HG02938 (cell line): ENCODE results near the gene DSCAML1.

ENCODE experiments used
- ATAC-seq: cut with Tn5 transposase; IDR thresholded peaks from one replicate; pipeline ENCODE4 v1.9.1; 2021; ENCODE audit warnings: mild to moderate bottlenecking, moderate library complexity; ENCODE audit not compliant: unreplicated experiment

Gene DSCAML1, protein sequence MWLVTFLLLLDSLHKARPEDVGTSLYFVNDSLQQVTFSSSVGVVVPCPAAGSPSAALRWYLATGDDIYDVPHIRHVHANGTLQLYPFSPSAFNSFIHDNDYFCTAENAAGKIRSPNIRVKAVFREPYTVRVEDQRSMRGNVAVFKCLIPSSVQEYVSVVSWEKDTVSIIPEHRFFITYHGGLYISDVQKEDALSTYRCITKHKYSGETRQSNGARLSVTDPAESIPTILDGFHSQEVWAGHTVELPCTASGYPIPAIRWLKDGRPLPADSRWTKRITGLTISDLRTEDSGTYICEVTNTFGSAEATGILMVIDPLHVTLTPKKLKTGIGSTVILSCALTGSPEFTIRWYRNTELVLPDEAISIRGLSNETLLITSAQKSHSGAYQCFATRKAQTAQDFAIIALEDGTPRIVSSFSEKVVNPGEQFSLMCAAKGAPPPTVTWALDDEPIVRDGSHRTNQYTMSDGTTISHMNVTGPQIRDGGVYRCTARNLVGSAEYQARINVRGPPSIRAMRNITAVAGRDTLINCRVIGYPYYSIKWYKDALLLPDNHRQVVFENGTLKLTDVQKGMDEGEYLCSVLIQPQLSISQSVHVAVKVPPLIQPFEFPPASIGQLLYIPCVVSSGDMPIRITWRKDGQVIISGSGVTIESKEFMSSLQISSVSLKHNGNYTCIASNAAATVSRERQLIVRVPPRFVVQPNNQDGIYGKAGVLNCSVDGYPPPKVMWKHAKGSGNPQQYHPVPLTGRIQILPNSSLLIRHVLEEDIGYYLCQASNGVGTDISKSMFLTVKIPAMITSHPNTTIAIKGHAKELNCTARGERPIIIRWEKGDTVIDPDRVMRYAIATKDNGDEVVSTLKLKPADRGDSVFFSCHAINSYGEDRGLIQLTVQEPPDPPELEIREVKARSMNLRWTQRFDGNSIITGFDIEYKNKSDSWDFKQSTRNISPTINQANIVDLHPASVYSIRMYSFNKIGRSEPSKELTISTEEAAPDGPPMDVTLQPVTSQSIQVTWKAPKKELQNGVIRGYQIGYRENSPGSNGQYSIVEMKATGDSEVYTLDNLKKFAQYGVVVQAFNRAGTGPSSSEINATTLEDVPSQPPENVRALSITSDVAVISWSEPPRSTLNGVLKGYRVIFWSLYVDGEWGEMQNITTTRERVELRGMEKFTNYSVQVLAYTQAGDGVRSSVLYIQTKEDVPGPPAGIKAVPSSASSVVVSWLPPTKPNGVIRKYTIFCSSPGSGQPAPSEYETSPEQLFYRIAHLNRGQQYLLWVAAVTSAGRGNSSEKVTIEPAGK (N-terminal part only)

DNA sequence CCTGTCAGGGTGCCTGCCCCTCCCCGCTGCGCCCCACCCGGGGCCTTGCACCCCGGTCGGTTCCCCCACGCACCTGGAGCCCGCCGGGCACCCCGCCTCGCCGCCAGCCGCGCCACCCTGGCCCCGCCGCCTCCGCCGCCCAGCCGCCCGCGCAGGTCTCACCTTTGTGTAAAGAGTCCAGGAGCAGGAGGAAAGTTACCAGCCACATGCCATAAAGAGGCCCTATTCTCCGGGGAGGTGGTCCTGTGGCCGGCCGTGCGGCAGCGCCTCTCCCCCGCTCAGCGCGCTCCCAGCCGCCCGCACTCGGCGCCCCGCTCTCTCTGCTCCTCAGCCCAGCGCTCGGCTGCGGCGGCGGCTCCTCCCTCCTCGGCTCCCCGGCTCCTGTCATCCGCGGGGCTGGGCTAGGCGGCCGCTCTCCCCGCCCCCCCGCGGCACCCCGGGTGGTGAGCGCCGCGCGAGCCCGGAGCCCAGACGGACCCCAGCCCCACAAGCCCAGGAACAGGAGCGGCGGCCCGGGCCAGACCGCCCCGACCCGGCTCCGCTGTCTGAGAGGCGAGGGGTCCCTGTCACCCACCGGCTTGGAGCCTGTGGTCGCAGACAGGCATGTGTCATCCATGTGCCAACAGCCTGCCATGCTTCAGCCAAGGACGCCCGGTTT is at the start of gene DSCAML1:
Gene DSCAML1 (minus strand): TSS at position 345 of the 658 bp plus-strand sequence. CDS start 137 bp downstream, at position 208.
- ATAC-seq = no peak

DNA sequence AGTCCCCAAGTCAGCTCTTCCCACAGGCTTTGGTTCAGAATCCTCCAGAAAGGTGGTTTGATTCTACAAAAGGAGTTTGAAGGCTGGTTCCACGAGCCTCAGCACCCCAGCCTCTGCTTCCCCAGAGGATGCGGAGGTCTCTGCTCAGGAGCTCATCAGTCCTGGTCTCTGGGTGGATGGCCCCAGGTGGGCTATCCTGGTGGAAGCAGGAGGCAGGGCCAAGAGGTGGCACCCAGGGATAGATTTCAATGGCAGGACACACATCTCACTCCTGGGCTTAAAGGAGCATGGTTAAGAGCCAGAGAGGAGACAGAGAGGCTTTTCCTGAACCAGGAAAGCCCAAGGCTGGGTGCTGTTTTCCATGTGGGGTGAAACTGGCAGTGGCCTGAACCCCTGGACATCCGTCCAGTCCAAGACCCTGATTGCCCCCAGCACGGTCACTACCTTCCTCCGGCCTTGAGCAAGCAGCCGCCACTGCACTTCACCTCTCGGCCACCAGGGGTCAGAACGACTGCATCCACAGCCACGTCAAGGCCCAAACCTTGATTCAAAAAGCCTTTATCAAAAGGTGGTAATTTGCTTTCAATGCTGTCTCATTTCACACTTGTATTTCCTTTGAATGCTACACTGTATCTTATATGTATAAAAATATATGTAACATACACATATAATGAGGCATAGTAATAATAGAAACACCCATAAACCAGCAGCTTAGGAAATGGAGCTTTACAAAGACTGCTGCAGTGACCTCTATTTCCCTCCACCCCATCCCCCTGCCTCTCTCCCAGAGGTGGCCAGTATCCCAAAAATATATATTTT is 46.9 kb upstream of the DSCAML1 start:
- no peak for ATAC-seq

DNA sequence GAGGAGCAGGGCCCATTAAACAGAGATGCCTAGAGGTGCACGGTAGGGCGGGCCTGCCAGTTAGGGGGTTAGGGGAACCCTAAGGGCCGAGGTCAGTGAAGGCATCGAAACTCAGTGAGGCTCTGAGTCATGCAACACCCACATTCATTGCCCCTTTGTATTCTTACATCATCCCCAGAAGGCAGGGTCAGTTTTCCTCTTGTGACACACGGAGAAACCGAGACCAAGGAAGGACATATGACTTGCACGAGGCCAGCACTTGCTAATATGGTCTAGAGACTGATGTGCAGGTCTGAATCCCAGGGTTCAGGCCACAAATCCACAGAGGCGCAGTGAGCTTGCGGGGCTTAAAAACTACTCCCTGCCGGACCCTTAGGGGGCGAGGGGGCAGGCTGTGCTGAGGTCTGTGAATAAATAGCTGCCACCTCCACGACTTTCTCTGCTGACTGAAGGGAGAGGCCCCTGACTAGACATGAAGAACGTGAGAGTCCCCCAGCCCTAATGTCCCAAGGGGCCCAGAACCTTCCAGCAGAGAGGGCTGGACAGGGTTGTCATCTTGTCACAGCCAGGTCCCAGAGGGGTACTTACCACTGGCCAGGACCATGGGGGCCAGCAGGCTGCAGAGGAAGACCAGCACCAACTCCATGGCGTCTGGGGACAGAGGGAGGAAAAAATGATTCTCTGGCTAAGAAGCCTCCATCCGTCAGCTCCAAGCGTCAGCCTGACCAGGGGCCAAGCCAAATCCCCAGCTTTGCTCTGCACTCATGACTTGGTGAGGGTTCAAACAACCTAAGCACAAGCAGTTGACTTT is 45.3 kb upstream of the DSCAML1 start:
- ATAC-seq = no peak

DNA sequence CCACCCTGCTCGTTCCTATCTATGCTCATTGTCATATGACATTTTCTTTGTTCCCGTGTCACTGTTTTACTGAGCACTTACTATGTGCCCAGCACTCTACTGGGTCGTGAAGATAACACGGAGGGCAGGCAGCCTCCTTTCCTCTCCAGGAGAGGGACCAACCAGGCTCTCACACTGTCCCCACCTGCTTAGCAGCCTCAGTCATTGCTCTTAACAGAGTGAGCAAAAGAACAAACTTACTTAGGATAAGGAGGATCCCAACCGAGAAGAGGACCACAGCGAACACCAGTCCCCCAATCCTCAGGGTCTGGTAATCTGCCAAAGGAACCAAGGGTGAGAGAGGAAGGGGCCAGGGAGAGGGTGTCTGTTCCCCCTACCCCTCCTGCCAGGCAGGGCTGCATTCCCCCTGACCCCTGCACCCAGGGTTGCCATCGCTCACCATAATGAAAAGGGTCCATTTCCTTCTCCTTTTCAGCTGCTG is 44.6 kb upstream of the DSCAML1 start:
- no peak for ATAC-seq

DNA sequence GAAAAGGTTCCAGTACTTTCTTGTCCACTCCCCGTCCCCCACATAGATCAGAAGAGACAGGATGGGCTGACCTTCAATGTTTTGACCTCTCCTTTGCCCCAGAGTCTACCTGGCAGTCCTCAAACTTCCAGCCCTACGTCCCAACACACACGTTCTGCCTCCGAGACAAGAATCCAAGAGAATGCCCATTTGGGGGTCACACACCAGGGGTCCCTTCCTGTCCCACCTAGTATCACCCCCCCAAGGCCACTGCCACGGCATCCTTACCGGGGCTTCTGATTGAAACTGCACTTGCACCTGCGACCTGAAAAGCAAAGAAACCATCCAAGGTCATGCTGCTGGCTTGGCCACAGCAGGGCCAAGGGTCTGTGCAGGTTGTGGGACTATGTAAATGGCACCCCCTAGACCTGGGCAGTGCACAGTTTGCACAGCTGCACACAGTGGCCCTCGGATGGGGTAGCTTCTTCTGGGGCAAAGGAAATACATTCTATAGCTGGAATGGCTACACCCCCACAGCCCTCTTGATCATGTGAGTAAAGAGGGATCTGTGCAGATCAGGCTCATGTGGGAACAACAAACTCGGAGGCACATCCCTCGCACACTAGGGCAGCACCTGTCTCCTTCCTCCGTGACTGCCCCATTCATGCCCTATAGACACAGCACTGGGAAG is 44.0 kb upstream of the DSCAML1 start:
- no peak for ATAC-seq

DNA sequence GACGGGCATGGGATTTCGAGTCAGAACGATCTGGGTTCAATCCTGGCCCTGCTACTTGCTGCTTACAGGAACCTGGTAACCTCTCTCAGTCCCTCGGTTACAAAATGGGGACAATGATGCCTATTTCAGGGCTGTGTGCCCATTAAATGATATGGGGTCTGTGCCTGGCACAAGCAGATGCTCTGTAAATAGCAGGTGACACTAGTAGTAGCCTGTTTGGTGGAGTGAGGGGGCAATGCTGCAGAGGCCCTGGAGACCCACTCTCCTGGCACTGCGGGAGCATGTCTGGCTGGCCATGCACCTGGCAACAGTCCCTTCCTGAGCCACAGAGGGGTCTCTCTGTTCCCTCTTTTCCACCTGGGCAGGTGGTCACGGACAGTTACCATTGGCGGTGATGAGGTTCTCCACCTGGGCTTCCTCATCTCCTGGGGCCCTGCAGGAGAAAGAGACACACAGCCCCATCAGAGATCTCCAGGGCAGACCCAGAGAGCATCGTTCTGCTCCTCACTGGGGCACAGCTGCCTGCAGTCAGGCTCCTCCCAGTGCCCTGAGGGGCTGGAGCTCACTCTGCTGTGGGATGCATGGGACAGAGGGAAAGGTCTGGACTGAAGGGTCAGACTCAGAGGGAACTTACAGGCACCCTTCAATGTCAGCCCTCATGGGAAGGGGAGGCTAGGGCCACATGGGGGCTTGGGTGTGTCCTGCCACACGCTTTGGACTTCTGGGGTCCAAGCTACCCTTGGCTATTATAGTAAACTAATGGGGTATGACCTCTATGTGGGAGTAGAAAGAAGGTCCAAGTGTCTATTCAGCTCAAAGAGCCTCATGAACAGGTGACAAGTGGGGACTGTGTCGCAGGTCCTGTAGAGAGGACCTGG is 43.2 kb upstream of the DSCAML1 start:
- ATAC-seq = no peak

DNA sequence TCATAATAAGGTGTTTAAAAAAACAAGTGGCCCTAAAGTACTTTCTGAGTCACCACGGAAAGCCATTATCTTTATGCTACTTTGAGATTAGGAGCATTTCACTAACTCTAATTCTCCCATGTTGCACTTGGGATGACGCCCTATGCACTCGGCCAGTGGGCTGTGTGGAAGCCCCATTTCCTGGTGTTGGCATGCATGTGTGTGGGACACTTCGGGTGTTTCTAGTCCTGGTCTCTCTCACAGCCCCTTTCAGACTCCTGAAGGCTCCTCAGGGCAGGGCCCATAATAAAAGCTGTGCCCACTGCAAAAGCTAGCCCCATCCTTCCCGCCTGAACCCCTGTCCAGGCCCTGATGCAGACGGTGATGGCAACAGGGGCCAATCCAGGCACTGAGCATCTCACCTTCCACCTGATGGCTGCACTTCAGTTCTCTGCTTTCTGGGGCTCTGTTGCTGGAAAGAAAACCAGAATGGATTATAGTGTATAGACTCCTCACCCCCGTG is 42.4 kb upstream of the DSCAML1 start:
- no peak for ATAC-seq

DNA sequence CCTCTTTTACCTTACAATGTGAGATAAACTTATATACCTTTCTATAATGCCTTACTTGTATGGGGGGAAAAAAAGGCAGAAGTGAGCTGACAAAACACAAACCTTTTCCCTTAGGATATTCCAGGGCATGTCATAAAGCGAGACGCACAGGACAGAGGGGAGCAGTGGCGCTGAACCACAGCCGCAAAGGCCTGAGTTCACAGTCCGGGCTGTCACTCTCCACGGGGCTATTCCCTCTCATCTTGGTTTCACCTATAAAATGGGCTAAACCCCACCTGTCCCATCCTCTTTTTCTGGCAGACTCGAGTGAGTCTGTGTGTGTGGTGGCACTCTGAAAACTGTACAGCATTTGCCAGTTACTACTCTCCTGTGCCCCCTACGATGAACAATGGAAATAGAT is 41.9 kb upstream of the DSCAML1 start:
- ATAC-seq = no peak

DNA sequence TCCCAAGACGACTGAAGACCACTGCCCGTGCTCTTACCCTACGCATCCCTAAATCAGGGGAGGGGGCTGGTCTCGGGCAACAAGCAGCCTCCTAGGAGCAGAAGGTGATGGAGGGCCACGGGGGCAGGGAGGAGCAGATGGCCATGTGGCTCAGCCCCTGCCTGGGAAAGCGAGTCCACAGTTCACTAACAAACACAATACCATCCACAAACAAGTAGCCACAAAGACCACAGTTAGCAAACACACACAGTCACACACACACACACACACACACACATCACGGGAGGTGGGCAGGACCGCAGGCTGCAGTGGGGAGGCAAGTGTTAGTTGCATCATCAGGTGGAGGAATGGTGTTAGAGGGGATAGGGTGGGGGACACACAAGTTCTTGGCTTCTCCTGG is 40.8 kb upstream of the DSCAML1 start:
- ATAC-seq = no peak

DNA sequence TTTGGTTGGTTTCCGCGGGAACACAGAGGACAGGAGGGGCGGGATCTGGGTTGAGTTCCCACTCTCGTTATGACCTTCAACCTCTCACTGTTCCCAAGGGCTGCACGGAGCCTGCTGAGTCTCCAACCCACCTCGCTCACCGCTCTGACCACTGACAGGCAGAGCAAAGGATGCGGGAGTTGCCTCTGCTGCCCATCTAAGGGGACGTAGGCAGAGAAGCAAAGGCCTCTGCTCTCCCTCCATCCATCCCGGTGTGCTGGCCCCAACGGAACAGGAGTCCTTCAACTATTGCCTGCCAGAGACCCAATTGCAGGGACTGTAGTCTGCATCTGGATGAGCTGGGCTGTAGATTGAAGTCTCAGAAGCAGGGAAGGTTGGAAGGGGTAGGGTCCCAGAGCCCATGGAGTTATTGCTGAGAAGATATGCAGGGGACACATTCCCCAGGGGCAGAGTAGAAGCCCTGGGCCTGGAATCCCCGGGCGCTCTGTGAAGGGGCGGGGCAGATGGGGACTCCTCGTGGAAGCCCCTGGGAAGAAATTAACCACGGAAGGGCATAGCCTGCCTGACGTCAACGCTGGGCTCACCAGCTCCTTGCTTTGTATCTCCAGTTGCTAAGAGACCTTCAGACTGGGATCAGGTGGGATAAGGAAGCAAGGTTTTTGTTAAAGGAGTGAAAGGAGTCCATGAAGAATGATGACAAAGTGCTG is 40.2 kb upstream of the DSCAML1 start:
- ATAC-seq = no peak

DNA sequence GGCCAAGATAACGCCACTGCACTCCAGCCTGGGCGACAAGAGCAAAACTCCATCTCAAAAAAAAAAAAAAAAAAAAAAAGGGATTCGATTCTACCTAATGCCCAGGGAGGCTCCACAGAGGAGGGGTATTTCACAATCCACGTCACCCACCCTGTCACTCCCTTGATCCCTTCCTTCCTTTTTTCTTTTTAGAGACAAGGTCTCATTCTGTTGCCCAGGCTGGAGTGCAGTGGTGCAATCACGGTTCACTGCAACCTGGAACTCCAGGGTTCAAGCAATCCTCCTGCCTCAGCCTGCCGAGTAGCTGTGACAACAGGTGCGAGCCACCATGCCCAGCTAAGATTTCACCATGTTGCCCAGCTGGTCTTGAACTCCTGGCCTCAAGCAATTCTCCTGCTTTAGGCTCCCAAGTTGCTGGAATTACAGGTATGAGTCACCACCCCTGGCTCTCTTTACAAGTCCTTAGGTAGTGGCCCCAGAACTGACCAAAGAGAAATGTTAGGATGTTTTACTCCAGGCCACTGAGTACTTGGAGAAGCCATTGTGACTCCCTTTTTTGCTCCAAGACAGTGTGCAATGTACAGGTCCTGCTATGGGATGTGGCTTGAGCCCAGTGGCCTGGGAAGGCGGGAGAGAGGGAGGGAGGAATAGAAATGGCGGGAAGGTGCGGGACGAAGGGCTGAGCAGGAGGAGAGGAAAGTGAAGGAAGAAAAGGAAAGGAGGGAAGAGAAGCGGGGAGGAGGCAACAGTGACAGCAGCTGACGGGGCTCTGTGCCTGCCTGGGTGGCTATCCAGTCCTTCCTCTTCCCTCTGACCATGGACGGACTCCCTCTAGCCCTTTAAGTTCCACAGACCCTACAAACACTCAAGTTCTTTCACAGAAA is 39.3 kb upstream of the DSCAML1 start:
- ATAC-seq = no peak

DNA sequence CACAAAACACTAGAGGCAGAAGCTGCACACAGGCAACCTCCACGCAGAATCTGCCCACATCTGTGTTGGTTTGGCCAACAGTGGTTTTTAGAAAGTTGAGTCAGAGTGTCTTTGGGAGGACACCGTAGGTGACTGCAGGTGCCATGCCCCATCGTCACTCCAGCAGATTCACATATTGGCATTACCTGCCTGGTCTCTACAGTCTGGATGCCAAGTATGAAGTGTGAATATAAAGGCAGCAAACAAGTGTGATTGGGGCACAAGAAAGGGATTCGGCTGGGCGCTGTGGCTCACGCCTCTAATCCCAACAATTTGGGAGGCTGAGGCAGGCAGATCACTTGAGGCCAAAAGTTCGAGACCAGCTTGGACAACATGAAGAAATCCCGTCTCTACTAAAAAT is 38.6 kb upstream of the DSCAML1 start:
- ATAC-seq = no peak

DNA sequence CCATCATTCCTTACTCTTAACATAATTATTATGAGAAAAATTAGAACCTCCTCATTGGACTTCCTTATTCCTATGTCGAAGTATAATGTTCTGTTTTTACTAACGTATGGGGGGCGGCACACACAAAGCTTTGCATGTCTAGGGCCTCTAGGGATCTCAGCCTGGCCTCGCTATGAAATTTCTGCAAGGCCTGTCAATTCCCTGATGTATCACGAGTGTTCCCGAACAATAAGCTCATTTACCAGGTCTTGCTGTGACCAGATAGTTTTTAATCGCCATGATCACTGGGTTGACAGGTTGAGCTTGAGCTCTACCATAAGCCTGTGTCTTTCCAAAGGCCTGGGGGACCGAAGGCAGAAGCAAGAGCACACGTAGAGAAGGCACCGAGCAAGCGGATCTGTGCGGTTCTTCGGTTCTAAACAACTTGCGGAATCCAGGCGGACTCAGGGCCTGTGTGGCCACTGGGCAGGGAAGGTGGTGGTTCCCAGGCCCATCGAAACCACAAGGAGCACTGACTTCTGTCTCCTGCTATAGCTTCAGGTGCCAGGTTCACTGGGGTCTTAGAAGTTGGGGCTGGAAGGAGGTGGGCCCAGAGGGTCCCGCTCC is 37.9 kb upstream of the DSCAML1 start:
- no peak for ATAC-seq

DNA sequence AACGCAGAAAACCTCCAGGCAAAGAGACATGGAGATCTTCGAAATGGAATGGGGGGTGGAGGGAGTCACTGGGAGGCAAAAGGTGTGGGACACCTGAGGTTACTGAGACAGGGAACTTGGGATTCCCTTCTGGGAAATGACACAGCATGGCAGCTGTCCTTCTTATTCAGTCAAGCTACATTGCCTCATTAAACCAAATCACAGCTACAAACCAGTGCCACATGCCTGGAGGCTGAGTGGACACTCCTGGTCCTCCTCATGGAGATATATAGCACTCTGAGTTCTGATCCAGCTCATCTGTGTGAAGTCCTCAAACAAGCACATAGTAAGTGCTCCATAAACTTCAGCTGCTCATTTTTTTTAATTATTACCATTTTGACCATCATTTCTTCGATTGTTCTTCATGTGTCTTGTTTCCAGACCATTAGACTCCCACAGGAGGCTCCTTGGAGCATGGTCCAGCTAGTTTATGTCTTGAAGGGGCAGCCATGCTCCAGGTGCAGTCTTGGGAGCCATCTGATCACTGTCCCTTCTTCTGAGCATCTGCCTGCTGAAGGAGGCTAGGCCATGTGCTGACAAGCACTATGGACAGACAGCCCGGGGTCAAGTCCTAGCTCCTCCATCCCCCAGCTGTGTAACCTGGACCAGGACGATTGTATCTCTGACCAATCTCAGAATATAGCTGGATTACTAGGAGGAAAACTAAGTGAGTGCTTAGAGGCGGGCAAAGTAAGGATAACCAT is 37.2 kb upstream of the DSCAML1 start:
- no peak for ATAC-seq
